GM23248 (cell line): ENCODE measurements around the gene ANKRD63. TPM values are rescaled to one million over a fixed set of nuclear protein-coding genes. Genes with fewer than 3 reads are reported as not detected.

Source experiments
- DNase-seq: peaks from one replicate; pipeline ENCODE4 v3.0.0-alpha.2; 2015
- H2AFZ ChIP-seq: fragments of 200-600 bp; sonication (generic); 2 replicates; pipeline ENCODE4 v1.6.1; 2016; ENCODE audit warnings: antibody characterized with exemption
- H3F3A ChIP-seq: fragments of 200-600 bp; sonication (generic); 2 replicates; pipeline ENCODE4 v1.6.1; 2016; ENCODE audit warnings: mild to moderate bottlenecking, antibody characterized with exemption, mixed run types; ENCODE audit not compliant: insufficient read depth
- H3K27ac ChIP-seq: fragments of 200-600 bp; sonication (generic); 2 replicates; pipeline ENCODE4 v1.5.1; 2016; ENCODE audit warnings: mild to moderate bottlenecking
- H3K27me3 ChIP-seq: fragments of 200-600 bp; sonication (generic); replicated peaks from 2 replicates; pipeline ENCODE4 v1.6.1; 2016; ENCODE audit warnings: mild to moderate bottlenecking; ENCODE audit not compliant: insufficient read depth
- H3K36me3 ChIP-seq: fragments of 200-600 bp; sonication (generic); 2 replicates; pipeline ENCODE4 v1.6.1; 2016; ENCODE audit warnings: low read depth, mild to moderate bottlenecking
- H3K4me1 ChIP-seq: fragments of 200-600 bp; sonication (generic); 2 replicates; pipeline ENCODE4 v1.6.1; 2016; ENCODE audit warnings: mild to moderate bottlenecking; ENCODE audit not compliant: insufficient read depth
- H3K4me2 ChIP-seq: fragments of 200-600 bp; sonication (generic); one replicate; pipeline ENCODE4 v1.6.1; 2016; ENCODE audit warnings: mild to moderate bottlenecking; ENCODE audit not compliant: unreplicated experiment
- H3K4me3 ChIP-seq: fragments of 200-600 bp; sonication (generic); 2 replicates; pipeline ENCODE4 v1.5.1; 2016; ENCODE audit warnings: mild to moderate bottlenecking
- H3K79me2 ChIP-seq: fragments of 200-600 bp; sonication (generic); 2 replicates; pipeline ENCODE4 v1.6.1; 2016; ENCODE audit warnings: mild to moderate bottlenecking; ENCODE audit not compliant: insufficient read depth
- H3K9ac ChIP-seq: fragments of 200-600 bp; sonication (generic); 2 replicates; pipeline ENCODE4 v1.6.1; 2016; ENCODE audit warnings: mild to moderate bottlenecking
- H3K9me2 ChIP-seq: fragments of 200-600 bp; sonication (generic); 2 replicates; pipeline ENCODE4 v1.6.1; 2016; ENCODE audit warnings: mixed run types, mild to moderate bottlenecking, moderate library complexity; ENCODE audit not compliant: insufficient read depth
- H3K9me3 ChIP-seq: fragments of 200-600 bp; sonication (generic); one replicate; pipeline ENCODE4 v1.6.1; 2017; ENCODE audit warnings: low read depth
- H4K20me1 ChIP-seq: fragments of 200-600 bp; sonication (generic); 2 replicates; pipeline ENCODE4 v1.6.0; 2016; ENCODE audit not compliant: insufficient read depth
- EZH2 ChIP-seq: fragments of 200-600 bp; sonication (generic); IDR thresholded peaks from 2 replicates; pipeline ENCODE4 v1.6.1; 2018; ENCODE audit warnings: antibody characterized with exemption, mild to moderate bottlenecking; ENCODE audit not compliant: insufficient read depth, poor library complexity, severe bottlenecking
- EZH2phosphoT487 ChIP-seq: fragments of 200-600 bp; sonication (generic); IDR thresholded peaks from 2 replicates; pipeline ENCODE4 v1.6.1; 2018; ENCODE audit warnings: antibody characterized with exemption, moderate library complexity, mild to moderate bottlenecking, low read depth; ENCODE audit not compliant: insufficient read depth
- WGBS, 2 experiments: methylation state at CpG; one replicate each; pipeline ENCODE4 v1.1.6; 2015 to 2017; ENCODE audit warnings: low lambda C conversion rate in 2 of 2, low coverage in 1 of 2; ENCODE audit errors: missing lambda C conversion rate in 2 of 2; 5-methylcytosine and 5-hydroxymethylcytosine counted together
- in situ Hi-C: fragments of 300-500 bp; cut with MboI; formaldehyde crosslinking; loops from 2 replicates; pipeline ENCODE4 v1.15.0; 2020
- polyA plus RNA-seq: library from polyadenylated mRNA; unstranded; fragments of >200 nt; fragmentation: Nextera tagmentation; extraction: Ambion mirVana; gene quantifications from 2 replicates; pipeline ENCODE4 v1.2.1, GENCODE V29; 2016
- total RNA-seq: library from RNA; depleted of rRNA; stranded (reverse); fragments of >200 nt; shearing (Covaris generic); gene quantifications from 2 replicates; pipeline ENCODE4 v1.2.3, GENCODE V29; 2014

The ANKRD63 gene
- total and polyA plus RNA-seq, 2 experiments from 2014 or later, result not detected

GRCh38 chr15:40298216-40298935 lies 15.5 kb upstream of the ANKRD63 start:
- Histone ChIP-seq H2AFZ (no peak overlapping the region), H3K4me1 (no peaks in the 10 kb centered on the region), H3K27me3 (peaks cover 27% of the 10 kb centered on the region; the same call in 1 of the 2 replicates), H3K27ac (no peak overlapping the region), H4K20me1 (no peaks in the 10 kb centered on the region), H3K4me2 (no peak overlapping the region), H3K9me2 (no peaks in the 10 kb centered on the region), H3K4me3 (no peak overlapping the region), H3F3A (no peaks in the 10 kb centered on the region), H3K9ac (no peak overlapping the region), H3K79me2 (no peaks in the 10 kb centered on the region), H3K36me3 (no peaks in the 10 kb centered on the region), H3K9me3 (no peaks in the 10 kb centered on the region)
- no peak for DNase-seq
- TF ChIP-seq EZH2phosphoT487 (no peak), EZH2 (no peak)
- 79 to 82% methylated on average over 16 to 17 of the region's 17 CpGs for WGBS, 2 experiments
- in situ Hi-C loops, result no loop called here

DNA sequence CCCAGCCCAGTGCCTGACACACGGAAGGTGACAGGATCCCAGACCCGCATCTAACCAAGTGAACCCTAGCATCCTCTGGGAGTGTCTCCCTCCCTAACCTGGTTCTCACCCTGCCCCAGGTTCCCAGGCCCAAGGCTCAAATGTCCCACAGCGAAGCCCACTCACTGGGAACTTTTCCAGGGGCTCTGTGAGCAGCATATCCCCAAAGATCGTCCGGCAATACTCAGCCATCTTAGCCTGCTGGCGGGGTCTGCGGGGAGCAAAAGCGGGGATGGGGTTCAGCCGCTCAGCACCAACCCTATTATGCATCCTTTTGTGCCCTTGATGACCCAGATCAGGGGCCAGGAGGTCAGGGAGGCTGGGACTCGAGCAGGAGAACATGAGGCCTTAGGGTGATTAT lies 14.5 kb upstream of the ANKRD63 start:
- Histone ChIP-seq H2AFZ (no peak overlapping the region), H4K20me1 (no peaks in the 10 kb centered on the region), H3K4me2 (no peak overlapping the region), H3K9me3 (no peaks in the 10 kb centered on the region), H3K79me2 (no peaks in the 10 kb centered on the region), H3F3A (no peaks in the 10 kb centered on the region), H3K36me3 (no peaks in the 10 kb centered on the region), H3K9me2 (no peaks in the 10 kb centered on the region), H3K4me1 (no peaks in the 10 kb centered on the region), H3K27ac (no peak overlapping the region), H3K27me3 (peaks cover 35% of the 10 kb centered on the region; the same call in 1 of the 2 replicates), H3K4me3 (no peak overlapping the region), H3K9ac (no peak overlapping the region)
- in situ Hi-C loops, result no loop called here
- DNase-seq, result no peak
- 85 to 88% methylated on average over 10 of the region's 10 CpGs for WGBS, 2 experiments
- TF ChIP-seq EZH2, result no peak
- TF ChIP-seq EZH2phosphoT487, result no peak

- Histone ChIP-seq H3K79me2 (no peaks in the 10 kb centered on the region), H3K4me3 (no peak overlapping the region), H3K36me3 (no peaks in the 10 kb centered on the region), H3K9me3 (no peaks in the 10 kb centered on the region), H3K4me1 (no peaks in the 10 kb centered on the region), H3K4me2 (no peak overlapping the region), H3F3A (no peaks in the 10 kb centered on the region), H2AFZ (no peak overlapping the region), H3K27me3 (peaks cover 35% of the 10 kb centered on the region; the same call in 1 of the 2 replicates), H3K9ac (no peak overlapping the region), H4K20me1 (no peaks in the 10 kb centered on the region), H3K27ac (no peak overlapping the region), H3K9me2 (no peaks in the 10 kb centered on the region)
- in situ Hi-C loops, result no loop called here
- WGBS, 2 experiments, result 48 to 50% methylated on average over 5 of the region's 5 CpGs
- TF ChIP-seq EZH2 (no peak), EZH2phosphoT487 (no peak)
- no peak for DNase-seq
Observed at GRCh38 chr15:40296561-40297230, 13.8 kb upstream of the ANKRD63 start.

GRCh38 chr15:40295877-40296560 lies 13.2 kb upstream of the ANKRD63 start:
- no peaks in the 10 kb centered on the region for H4K20me1 ChIP-seq
- in situ Hi-C loops, result no loop called here
- no peak overlapping the region for H2AFZ ChIP-seq
- no peak overlapping the region for H3K4me3 ChIP-seq
- TF ChIP-seq EZH2phosphoT487 (no peak), EZH2 (no peak)
- H3K79me2 ChIP-seq, result no peaks in the 10 kb centered on the region
- 29 to 33% methylated on average over 12 of the region's 12 CpGs for WGBS, 2 experiments
- peaks cover 34% of the 10 kb centered on the region; the same call in 1 of the 2 replicates for H3K27me3 ChIP-seq
- no peaks in the 10 kb centered on the region for H3K36me3 ChIP-seq
- H3K27ac ChIP-seq, result no peak overlapping the region
- peak; percentile 16 for DNase-seq
- H3K9me2 ChIP-seq, result no peaks in the 10 kb centered on the region
- H3K9ac ChIP-seq, result no peak overlapping the region
- H3K4me1 ChIP-seq, result no peaks in the 10 kb centered on the region
- H3F3A ChIP-seq, result no peaks in the 10 kb centered on the region
- H3K4me2 ChIP-seq, result no peak overlapping the region
- no peaks in the 10 kb centered on the region for H3K9me3 ChIP-seq
